KBM-7 (cell line): ENCODE results near the gene SYNGR3.
"Not testable (repeated sequence)": the region's sequence is repeated elsewhere in the genome, so short reads cannot be mapped to it uniquely, and the experiment has no call there.

Experiments used
- DNase-seq: peaks from one replicate; pipeline ENCODE4 v3.0.0-alpha.2; 2015
- in situ Hi-C: fragments of 300-500 bp; cut with MboI; formaldehyde crosslinking; loops from 2 replicates; pipeline ENCODE4 v1.14.3; 2020; ENCODE audit warnings: low sequenced_read_pairs, low pct_unique_long_range_greater_than_20kb, mixed read lengths

SYNGR3 gene

DNA sequence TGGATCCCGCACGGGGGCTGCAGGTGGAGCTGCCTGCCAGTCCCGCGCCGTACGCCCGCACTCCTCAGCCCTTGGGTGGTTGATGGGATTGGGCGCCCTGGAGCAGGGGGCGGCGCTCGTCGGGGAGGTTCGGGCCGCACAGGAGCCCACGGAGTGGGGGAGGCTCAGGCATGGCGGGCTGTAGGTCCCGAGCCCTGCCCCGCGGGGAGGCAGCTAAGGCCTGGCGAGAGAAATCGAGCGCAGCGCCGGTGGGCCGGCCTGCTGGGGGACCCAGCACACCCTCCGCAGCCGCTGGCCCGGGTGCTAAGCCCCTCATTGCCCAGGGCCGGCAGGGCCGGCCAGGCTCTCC, 31.7 kb upstream of the SYNGR3 start:
- DNase-seq, in situ Hi-C loops: not testable (repeated sequence)

- in situ Hi-C loops, result no loop called here
- DNase-seq, result no peak
Measured at GRCh38 chr16:1958715-1959268, 31.0 kb upstream of the SYNGR3 start.

DNA sequence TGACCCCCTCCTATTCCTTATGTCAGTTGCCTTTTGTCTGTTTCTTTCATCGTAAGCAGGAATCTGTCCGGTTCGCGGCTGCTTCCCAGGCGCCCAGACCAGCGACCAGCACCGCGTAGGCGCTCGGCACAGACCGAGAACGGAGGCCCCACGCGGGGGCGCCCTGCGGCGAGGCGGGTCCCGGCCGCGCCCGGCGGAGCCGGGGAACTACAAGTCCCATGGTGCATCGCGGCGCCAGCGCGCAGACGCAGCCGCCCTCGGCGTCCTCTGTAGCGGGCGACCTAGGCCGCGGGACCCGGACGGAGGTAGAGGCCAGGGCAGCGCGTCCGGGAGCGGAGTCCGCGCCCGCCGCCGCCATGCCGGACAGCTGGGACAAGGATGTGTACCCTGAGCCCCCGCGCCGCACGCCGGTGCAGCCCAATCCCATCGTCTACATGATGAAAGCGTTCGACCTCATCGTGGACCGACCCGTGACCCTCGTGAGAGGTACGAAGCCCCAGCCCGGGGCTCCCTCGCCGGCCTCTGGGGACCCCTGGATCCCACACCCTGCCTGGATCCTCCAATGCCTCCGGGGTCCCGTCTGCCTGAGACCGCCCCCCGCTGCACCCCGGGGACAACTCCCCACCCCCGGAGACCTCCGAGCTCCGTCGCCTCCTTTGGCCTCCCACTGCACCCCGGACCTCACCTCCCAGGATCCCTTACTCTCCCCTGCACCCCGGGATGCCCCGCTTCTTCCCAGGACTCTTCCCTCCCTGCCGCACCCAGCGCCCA, 30.3 kb upstream of the SYNGR3 start, which contains the start of gene NDUFB10:
TSS of gene NDUFB10 (plus strand) at position 270 of the 771 bp plus-strand sequence. CDS start at position 357, 87 bp downstream.
- DNase-seq, result peak; percentile 86
- in situ Hi-C loops, result no loop called here

DNA sequence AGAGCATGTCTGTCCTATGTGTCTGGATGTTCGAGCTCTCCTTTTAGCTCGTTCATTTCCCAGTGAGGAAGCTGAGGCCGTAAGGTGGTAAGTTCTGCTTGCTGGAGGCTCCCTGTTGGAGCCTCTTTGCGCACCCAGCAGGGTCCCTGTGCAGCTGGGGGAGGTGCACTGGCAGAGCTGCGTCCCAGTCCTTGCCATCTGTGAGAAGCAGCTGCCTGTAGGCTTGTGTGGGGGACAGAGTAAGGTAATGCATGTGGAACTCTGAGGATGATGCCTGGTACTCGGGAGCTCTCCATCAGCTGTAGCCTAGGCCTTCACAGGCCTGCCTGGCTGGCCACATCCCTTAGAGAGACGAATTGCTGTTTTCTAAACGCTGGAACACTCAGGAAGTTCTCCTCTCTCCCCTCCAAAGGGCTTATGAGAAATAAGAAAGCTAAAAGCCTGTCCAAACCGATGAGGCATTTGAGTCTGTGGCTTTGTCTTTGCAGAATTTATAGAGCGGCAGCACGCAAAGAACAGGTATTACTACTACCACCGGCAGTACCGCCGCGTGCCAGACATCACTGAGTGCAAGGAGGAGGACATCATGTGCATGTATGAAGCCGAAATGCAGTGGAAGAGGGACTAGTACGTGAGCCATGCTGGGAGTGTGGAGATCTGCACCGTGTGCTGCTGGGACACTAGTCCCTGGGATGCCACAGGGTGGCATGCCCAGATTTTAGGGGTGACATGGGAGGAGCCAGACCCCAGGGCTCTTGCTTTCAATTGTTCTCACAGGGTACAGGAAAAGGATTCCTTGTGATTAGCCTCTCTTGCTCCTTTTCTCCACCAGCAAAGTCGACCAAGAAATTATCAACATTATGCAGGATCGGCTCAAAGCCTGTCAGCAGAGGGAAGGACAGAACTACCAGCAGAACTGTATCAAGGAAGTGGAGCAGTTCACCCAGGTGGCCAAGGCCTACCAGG, 28.8 kb upstream of the SYNGR3 start:
- in situ Hi-C loops, result no loop called here
- DNase-seq, result peak; percentile 80

- DNase-seq, result peak; percentile 43
- in situ Hi-C loops, result no loop called here
Measured at GRCh38 chr16:1961651-1962067, 28.1 kb upstream of the SYNGR3 start.

GRCh38 chr16:1962161-1963153, 27.3 kb upstream of the SYNGR3 start:
- DNase-seq, in situ Hi-C loops: not testable (repeated sequence)

DNA sequence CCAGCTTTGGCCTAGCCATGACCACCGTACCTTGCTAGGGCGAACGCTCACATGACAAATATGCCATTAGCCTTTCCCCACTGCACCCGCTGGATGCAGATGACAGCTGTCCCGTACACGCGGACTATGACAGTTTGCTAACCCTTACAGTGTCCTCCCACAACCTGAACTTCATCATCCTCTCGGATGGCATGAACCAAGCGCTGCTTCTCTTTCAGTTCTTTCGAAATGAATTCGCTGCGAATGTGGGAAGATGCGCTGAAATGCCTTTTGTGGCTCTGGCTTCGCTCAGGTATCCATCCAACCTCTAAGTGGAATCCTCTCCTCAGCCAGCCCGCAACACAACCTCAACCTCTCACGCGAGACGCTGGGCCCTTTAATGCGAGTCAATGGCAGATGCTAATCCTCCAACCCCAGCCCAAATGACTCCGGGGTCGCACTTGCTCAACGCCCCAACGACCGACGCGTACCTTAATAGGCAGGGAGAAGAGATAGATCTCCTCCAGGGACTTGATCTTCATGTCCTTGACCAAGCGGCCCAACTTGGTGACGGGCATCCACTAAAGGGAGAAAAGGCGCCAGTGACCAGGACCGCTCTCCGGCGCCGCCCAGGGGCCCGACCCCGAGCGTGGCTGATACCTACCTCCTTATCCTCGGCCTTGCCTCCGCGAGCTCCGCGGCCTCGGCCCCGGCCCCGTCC, 25.8 kb upstream of the SYNGR3 start:
- DNase-seq, result peak; percentile 50
- in situ Hi-C loops, result no loop called here

GRCh38 chr16:1964506-1965395, 25.0 kb upstream of the SYNGR3 start, which contains the start of gene RPS2:
TSS of gene RPS2 (minus strand) at chr16:1964826. CDS start at chr16:1964625, 201 bp downstream.
- in situ Hi-C loops, result no loop called here

GRCh38 chr16:1965396-1966001, 24.3 kb upstream of the SYNGR3 start:
- DNase-seq, result no peak
- in situ Hi-C loops, result no loop called here

More at GRCh38 chr16:1964506-1965395, 25.0 kb upstream of the SYNGR3 start, which contains the start of gene RPS2:
- peak; percentile 97 for DNase-seq

- in situ Hi-C loops, result no loop called here
- DNase-seq, result no peak
Measured at GRCh38 chr16:1966460-1966859, 23.3 kb upstream of the SYNGR3 start, which contains the start of gene RNF151. TSS of gene RNF151 (plus strand) at chr16:1966856. CDS start at chr16:1966882, 26 bp downstream.

DNA sequence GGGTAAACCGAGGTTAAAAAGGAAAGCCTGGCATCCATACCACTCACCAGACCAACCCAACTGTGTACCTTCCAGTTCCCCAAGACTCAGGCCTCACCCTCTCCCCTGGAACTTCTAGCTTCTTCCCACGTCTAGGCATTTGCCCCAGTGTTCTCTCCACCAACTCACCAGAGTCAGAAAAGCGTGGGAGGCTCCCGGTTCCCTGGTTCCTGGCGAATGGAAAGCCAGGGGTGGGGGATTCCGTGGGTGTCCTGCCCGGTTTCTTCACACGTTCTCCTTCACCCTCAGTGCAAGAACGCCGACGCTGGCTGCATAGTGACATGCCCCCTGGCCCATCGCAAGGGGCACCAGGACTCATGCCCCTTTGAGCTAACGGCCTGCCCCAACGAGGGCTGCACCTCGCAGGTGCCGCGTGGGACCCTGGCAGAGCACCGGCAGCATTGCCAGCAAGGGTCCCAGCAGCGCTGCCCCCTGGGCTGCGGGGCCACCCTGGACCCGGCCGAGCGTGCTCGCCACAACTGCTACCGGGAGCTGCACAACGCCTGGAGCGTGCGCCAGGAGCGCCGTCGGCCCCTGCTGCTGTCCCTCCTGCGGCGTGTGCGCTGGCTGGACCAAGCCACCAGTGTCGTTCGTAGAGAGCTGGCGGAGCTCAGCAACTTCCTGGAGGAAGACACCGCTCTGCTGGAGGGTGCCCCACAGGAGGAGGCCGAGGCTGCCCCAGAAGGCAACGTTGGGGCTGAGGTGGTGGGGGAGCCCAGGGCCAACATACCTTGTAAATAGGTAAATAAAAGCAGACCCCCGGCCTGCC, 21.4 kb upstream of the SYNGR3 start:
- no peak for DNase-seq
- in situ Hi-C loops, result no loop called here

DNA sequence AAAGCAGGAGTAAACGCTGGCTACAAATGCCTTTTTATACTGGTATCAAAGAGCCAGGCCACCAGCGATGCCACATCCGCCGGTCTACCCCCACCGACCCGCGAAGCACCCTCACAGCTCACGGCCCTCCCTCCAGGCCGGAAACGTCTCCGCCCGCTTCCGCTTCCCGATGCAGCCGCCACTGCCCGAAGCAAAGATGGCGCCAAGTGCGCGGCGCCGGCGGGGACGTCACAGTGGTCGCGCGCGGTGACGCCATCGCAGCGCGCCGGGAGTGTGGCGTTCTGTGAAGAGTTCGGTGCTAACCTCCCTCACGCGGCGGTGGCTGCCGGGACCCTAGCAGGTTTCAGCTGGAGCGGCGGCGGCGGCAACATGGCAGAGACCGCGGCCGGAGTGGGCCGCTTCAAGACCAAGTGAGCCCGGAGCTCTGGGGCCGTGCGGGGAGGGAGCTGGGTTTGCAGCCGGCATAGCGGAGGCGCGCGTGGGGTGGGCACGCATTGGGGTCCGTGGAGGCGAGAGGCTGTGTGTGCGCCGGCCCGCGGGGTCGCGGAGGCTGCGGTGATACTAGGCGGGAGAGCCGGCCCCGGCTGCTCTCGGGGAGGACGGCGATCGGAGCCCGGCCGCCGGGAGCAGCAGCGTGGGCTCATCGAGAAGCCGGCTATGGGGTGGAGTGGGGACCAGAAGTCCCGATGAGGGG, 17.8 kb upstream of the SYNGR3 start, which contains the start of gene TBL3:
TSS of gene TBL3 (plus strand) at position 258 of the 694 bp plus-strand sequence. CDS start at position 370, 112 bp downstream.
- peak; percentile 97 for DNase-seq

GRCh38 chr16:1972490-1972877, 17.3 kb upstream of the SYNGR3 start:
- in situ Hi-C loops, result no loop called here
- DNase-seq, result no peak

More for the DNA sequence above, 17.8 kb upstream of the SYNGR3 start, which contains the start of gene TBL3:
- in situ Hi-C loops, result no loop called here

- in situ Hi-C loops, result no loop called here
- DNase-seq, result no peak
Measured at GRCh38 chr16:1973461-1974156, 16.2 kb upstream of the SYNGR3 start.
